Keratinocyte (primary cell): ENCODE results near the gene DLEC1.

ENCODE experiments used
- EZH2 ChIP-seq: IDR thresholded peaks from one replicate; pipeline ENCODE4 v1.6.1; 2012; ENCODE audit warnings: inconsistent platforms, mild to moderate bottlenecking, low read length, moderate library complexity
- TF ChIP-seq, protein P1 (sequence below), 3 experiments: IDR thresholded peaks in 1 of 3; conservative IDR thresholded peaks in 1 of 3; optimal IDR thresholded peaks in 1 of 3; 2 replicates in 2 of 3; 3 replicates in 1 of 3; pipeline versions ENCODE3 to v1.5.1; 2011; ENCODE audit warnings: low read length in 3 of 3, mild to moderate bottlenecking in 3 of 3, moderate library complexity in 2 of 3, control low read depth in 1 of 3, inconsistent platforms in 1 of 3; ENCODE audit not compliant: insufficient read depth in 2 of 3; ENCODE audit errors: extremely low read depth in 1 of 3

DNA sequence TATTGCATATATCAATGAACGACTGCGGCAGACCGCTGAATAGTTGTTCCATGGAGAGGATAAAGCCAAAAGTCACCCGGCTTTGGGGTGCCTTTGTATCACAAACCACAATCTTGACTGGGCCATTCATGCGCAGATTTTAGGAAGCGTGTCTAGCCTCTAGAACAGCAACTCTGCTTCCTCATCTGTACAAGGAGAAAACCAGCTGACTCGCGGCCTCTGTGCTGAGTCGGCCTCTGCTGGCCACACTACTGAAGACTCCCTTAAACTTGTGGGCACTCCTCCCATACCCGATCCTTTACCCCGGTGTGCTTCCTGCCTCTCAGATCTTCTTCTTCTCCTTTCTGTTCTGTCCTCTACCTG is 872 bp downstream of the DLEC1 start:
- TF ChIP-seq, protein P1, sequence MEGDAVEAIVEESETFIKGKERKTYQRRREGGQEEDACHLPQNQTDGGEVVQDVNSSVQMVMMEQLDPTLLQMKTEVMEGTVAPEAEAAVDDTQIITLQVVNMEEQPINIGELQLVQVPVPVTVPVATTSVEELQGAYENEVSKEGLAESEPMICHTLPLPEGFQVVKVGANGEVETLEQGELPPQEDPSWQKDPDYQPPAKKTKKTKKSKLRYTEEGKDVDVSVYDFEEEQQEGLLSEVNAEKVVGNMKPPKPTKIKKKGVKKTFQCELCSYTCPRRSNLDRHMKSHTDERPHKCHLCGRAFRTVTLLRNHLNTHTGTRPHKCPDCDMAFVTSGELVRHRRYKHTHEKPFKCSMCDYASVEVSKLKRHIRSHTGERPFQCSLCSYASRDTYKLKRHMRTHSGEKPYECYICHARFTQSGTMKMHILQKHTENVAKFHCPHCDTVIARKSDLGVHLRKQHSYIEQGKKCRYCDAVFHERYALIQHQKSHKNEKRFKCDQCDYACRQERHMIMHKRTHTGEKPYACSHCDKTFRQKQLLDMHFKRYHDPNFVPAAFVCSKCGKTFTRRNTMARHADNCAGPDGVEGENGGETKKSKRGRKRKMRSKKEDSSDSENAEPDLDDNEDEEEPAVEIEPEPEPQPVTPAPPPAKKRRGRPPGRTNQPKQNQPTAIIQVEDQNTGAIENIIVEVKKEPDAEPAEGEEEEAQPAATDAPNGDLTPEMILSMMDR (optimal IDR thresholded peaks at IDR 0.05 in 1 of 3, IDR thresholded peaks at IDR 0.05 in 1 of 3, conservative IDR thresholded peaks at IDR 0.05 in 1 of 3; ENCODE audit: extremely low read depth in 1 of 3, insufficient read depth in 2 of 3, low read length in 3 of 3): peak in 1 of 3 experiments; percentile 31
- no peak for TF ChIP-seq EZH2
